Panc1 (cell line): ENCODE results near the gene MRPL2. TPM values are rescaled to one million over a fixed set of nuclear protein-coding genes. Genes with fewer than 3 reads are reported as not detected.

Experiments
- ATAC-seq: fragments of 200-7000 bp; cut with Tn5 transposase; 2 replicates; pipeline ENCODE4 v1.9.1; 2020; ENCODE audit warnings: mild to moderate bottlenecking, moderate library complexity
- BruUV-seq: library from RNA; stranded (reverse); fragments of 400-500 nt; replicated peaks from 2 replicates; lab custom pipeline; 2021; lab: Mats Ljungman, UMichigan
- CTCF ChIA-PET: fragments of 300-600 bp; sonication (Branson Sonifier 250); formaldehyde crosslinking; loops from one replicate; lab custom pipeline; 2022; ENCODE audit warnings: antibody characterized with exemption; lab: Charles Lee
- POLR2A ChIA-PET: fragments of 300-600 bp; sonication (Branson Sonifier 250); formaldehyde crosslinking; loops from one replicate; lab custom pipeline; 2022; ENCODE audit warnings: antibody characterized with exemption; lab: Charles Lee
- DNase-seq: peaks from one replicate; pipeline ENCODE4 v3.0.0-alpha.2; 2010; ENCODE audit warnings: low read depth, low spot score
- H3K27ac ChIP-seq: 2 replicates; pipeline ENCODE4 v1.5.1; 2011; ENCODE audit warnings: mild to moderate bottlenecking, low read length, inconsistent platforms
- H3K27me3 ChIP-seq: fragments of 200-500 bp; sonication (Bioruptor generic); 2 replicates; pipeline ENCODE4 v1.6.0; 2014; ENCODE audit warnings: low read length, inconsistent platforms; ENCODE audit not compliant: control insufficient read depth, insufficient read depth
- H3K36me3 ChIP-seq: fragments of 200-500 bp; sonication (Bioruptor generic); 2 replicates; pipeline ENCODE4 v1.5.1; 2014; ENCODE audit warnings: inconsistent platforms, mild to moderate bottlenecking, low read length, moderate library complexity; ENCODE audit not compliant: control insufficient read depth, insufficient read depth
- H3K4me1 ChIP-seq: 2 replicates; pipeline ENCODE4 v1.5.1; 2011; ENCODE audit warnings: inconsistent platforms, mild to moderate bottlenecking, low read length, moderate library complexity; ENCODE audit not compliant: control insufficient read depth, insufficient read depth
- H3K4me3 ChIP-seq, 2 experiments: 2 replicates each; pipeline ENCODE4 v1.5.1; 2011 to 2012; ENCODE audit warnings: low read depth in 2 of 2, low read length in 2 of 2, mild to moderate bottlenecking in 2 of 2, inconsistent platforms in 1 of 2, moderate library complexity in 1 of 2
- H3K9me3 ChIP-seq: fragments of 200-500 bp; sonication (Bioruptor generic); 2 replicates; pipeline ENCODE4 v1.5.1; 2014; ENCODE audit warnings: low read depth, mild to moderate bottlenecking, inconsistent platforms, low read length, moderate library complexity; ENCODE audit not compliant: control insufficient read depth, insufficient read depth
- POLR2AphosphoS5 ChIP-seq: IDR thresholded peaks from 2 replicates; pipeline ENCODE4 v1.6.1; 2012; ENCODE audit warnings: mild to moderate bottlenecking, low read depth, low read length, moderate library complexity
- REST ChIP-seq, 2 experiments: IDR thresholded peaks; 2 replicates each; pipeline ENCODE4 v1.6.1; 2011 to 2012; ENCODE audit warnings: low read depth in 2 of 2, control low read depth in 1 of 2, low read length in 1 of 2, mild to moderate bottlenecking in 1 of 2, moderate library complexity in 1 of 2; ENCODE audit not compliant: insufficient read depth in 1 of 2
- SIN3A ChIP-seq: IDR thresholded peaks from 2 replicates; pipeline ENCODE4 v1.6.1; 2012; ENCODE audit warnings: low read depth, mild to moderate bottlenecking, low read length, moderate library complexity, borderline replicate concordance; ENCODE audit not compliant: insufficient read depth
- TCF7L2 ChIP-seq: IDR thresholded peaks from 2 replicates; pipeline ENCODE4 v1.6.1; 2011; ENCODE audit warnings: mild to moderate bottlenecking, low read depth, low read length, inconsistent platforms
- in situ Hi-C: cut with HindIII; loops from 2 replicates; pipeline ENCODE4 v1.10.0; 2016; ENCODE audit warnings: low sequenced_read_pairs, low pct_unique_long_range_greater_than_20kb
- intact Hi-C: fragments of 100-400 bp; cut with micrococcal nuclease; formaldehyde crosslinking; loops from one replicate; pipeline ENCODE4 v1.10.0; 2022; ENCODE audit not compliant: unreplicated experiment
- total RNA-seq: library from RNA; stranded (reverse); gene quantifications from one replicate; pipeline ENCODE4 v1.2.1, GENCODE V29; 2021; ENCODE audit not compliant: unreplicated experiment
- TF ChIP-seq, protein P1 (sequence below): fragments of 450-650 bp; IDR thresholded peaks from 2 replicates; pipeline ENCODE4 v1.5.1; 2017; ENCODE audit warnings: mild to moderate bottlenecking

Gene MRPL2
- total RNA-seq, 1 experiment from 2014 or later: 65.6 TPM

DNA sequence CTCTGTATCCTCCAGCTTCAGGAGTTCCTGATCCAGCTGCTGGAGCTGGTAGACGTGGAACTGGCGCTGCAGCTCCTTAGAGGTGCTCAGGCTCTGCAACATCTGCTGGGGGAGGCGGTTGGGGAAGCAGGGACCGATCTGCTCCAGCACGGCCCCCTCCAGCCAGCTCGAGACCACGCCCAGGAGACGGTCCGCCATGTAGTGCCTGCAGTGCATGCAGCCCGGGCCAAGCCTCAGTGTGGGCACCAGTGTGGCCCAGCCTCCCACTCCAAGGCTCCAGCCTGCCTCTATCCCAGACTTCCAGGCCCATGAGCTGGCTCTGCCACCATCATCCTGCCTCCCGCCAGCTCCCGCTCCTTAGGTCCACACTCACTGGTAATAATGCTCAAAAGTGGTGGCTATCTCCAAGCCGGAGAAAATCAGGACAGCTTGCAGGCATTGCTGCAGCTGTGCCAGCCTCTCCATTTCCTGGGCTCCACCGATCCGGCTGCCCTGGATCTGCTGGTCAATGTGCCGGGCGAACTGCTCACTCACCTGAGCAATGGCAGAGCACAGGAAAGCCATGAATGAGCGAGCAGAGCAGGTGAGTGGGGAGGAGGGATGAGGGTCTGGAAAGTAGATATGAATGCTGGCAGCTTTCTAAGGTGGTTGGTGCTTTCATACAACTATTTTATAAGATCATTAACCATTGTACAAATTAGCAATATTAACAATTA is 18.5 kb downstream of the MRPL2 start:
- no TSS peak for BruUV-seq
- no peaks in the 10 kb centered on the region; the same call in 1 of the 2 replicates for H3K36me3 ChIP-seq

GRCh38 chr6:43038727-43039126 is 20.5 kb downstream of the MRPL2 start:
- ATAC-seq (no peak), DNase-seq (no peak)
- H3K27me3 ChIP-seq: no peaks in the 10 kb centered on the region
- BruUV-seq: no TSS peak
- no peaks in the 10 kb centered on the region for H3K9me3 ChIP-seq
- TF ChIP-seq TCF7L2 (no peak), REST (IDR thresholded peaks at IDR 0.05; ENCODE audit: insufficient read depth in 1 of 2, low read depth in 2 of 2, low read length in 1 of 2) (no peak), SIN3A (no peak)
- TF ChIP-seq, protein P1, sequence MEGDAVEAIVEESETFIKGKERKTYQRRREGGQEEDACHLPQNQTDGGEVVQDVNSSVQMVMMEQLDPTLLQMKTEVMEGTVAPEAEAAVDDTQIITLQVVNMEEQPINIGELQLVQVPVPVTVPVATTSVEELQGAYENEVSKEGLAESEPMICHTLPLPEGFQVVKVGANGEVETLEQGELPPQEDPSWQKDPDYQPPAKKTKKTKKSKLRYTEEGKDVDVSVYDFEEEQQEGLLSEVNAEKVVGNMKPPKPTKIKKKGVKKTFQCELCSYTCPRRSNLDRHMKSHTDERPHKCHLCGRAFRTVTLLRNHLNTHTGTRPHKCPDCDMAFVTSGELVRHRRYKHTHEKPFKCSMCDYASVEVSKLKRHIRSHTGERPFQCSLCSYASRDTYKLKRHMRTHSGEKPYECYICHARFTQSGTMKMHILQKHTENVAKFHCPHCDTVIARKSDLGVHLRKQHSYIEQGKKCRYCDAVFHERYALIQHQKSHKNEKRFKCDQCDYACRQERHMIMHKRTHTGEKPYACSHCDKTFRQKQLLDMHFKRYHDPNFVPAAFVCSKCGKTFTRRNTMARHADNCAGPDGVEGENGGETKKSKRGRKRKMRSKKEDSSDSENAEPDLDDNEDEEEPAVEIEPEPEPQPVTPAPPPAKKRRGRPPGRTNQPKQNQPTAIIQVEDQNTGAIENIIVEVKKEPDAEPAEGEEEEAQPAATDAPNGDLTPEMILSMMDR: no peak
- ChIA-PET CTCF (no interaction called here), POLR2A (no interaction called here)
- intact Hi-C loops: no loop called here
- H3K4me1 ChIP-seq: peaks cover 3% of the 10 kb centered on the region; the same call in 1 of the 2 replicates
- in situ Hi-C loops: no loop called here
- H3K27ac ChIP-seq: no peak overlapping the region
- H3K36me3 ChIP-seq: no peaks in the 10 kb centered on the region; the same call in 1 of the 2 replicates
- no peak overlapping the region for H3K4me3 ChIP-seq

More for the DNA sequence above, 18.5 kb downstream of the MRPL2 start:
- Histone ChIP-seq H3K9me3 (no peaks in the 10 kb centered on the region), H3K27ac (no peak overlapping the region), H3K27me3 (no peaks in the 10 kb centered on the region), H3K4me1 (peaks cover 3% of the 10 kb centered on the region; the same call in 1 of the 2 replicates), H3K4me3 (no peak overlapping the region)
- ChIA-PET POLR2A (no interaction called here), CTCF (no interaction called here)
- intact Hi-C loops: no loop called here
- in situ Hi-C loops: no loop called here
- no peak for ATAC-seq
- TF ChIP-seq TCF7L2 (no peak), POLR2AphosphoS5 (no peak), SIN3A (no peak), REST (IDR thresholded peaks at IDR 0.05; ENCODE audit: insufficient read depth in 1 of 2, low read depth in 2 of 2, low read length in 1 of 2) (no peak)
- TF ChIP-seq, protein P1: no peak
- no peak for DNase-seq
